A375 (cell line): ENCODE results near the gene OR8G1. TPM values are rescaled to one million over a fixed set of nuclear protein-coding genes. Genes with fewer than 3 reads are reported as not detected.

Experiments
- total RNA-seq: library from RNA; depleted of rRNA; stranded (reverse); fragments of >200 nt; shearing (Covaris generic); gene quantifications from 2 replicates; pipeline ENCODE4 v1.2.3, GENCODE V29; 2014; rRNA removed

OR8G1 gene
- 0.38 and 0.64 TPM in 2 replicates for total RNA-seq

DNA sequence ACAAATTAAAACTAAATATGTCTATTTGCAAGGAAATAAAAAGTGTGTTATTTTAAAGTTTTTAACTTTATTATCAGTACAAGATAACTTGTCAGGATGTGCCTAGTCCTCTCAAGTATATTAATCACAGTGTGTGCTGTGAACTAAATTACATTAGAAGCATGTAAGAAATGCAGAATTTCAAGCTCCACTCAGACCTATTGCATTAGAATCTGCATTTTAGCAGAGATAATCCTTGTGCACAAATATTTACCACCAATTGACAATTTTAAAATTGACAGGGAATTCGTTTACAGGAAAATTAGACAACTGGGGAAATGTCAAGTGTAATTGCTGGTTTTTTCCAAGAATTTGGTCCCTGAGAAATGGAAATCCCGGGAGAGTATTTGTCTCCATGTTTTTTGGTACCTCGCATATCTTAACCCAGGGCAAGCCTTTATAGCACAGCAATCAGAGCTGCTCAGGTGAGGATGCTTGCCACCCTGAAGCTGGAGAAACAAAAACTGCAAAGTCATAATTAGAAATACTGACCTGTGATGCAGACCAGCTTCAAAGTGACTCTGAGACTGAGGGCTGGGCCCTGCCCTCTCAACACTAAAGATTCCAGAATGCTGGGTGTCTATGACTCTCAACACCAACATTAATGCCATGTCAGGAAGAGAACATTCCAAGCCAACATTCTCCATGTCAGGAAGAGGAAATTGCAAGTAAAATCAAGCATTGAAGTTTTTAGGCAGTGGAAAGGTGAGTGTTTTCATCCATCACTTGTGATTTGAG lies at the start of gene OR8G1:
Gene OR8G1, plus strand, starts transcription at position 475 of the 777 bp plus-strand sequence. CDS start 8,581 bp downstream, outside the sequence.

DNA sequence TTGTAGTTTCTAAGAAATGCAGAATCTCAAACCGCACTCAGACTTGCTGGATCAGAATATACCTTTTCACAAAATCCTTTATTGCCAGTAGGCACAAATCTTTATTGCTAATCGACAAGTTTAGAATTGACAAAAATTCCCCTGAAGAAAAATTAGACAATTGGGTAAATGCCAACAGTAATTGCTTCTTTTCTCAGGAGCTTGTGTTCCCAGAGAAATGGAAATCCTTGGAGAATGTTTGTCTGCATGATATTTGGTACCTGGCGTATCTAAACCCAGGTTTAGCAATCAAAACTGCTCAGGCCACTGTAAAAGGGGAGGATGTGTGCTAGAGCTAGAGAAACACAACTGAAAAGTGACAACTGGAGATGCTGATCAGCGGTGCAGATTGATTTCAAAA lies 15.2 kb downstream of the OR8G1 start, which contains the start of gene OR8G5:
Gene OR8G5, plus strand, starts transcription at position 301 of the 400 bp plus-strand sequence. CDS start 8,556 bp downstream, outside the sequence.

Other genes starting within 250 kb of the OR8G1 start
- gene OR10G6, start 245.9 kb upstream of the OR8G1 start, total RNA-seq, result not detected in 2 replicates
- not detected in 2 replicates for gene OR10G4, start 228.1 kb upstream of the OR8G1 start, total RNA-seq
- not detected in 2 replicates for gene OR10G9, start 218.1 kb upstream of the OR8G1 start, total RNA-seq
- not detected in 2 replicates for gene OR10G8, start 214.3 kb upstream of the OR8G1 start, total RNA-seq
- not detected in 2 replicates for gene OR10G7, start 199.8 kb upstream of the OR8G1 start, total RNA-seq
- gene VWA5A, start 125.6 kb upstream of the OR8G1 start, total RNA-seq, result 5.5 and 6.9 TPM in 2 replicates
- gene OR10D3, start 57.8 kb upstream of the OR8G1 start, total RNA-seq, result 0.60 and 1.6 TPM in 2 replicates
- 1.1 TPM in 1 of 2 replicates, not detected in the other for gene OR8G5, start 15.3 kb downstream of the OR8G1 start, total RNA-seq
- gene OR8D1, start 72.9 kb downstream of the OR8G1 start, total RNA-seq, result not detected in 2 replicates
- gene OR8D2, start 79.1 kb downstream of the OR8G1 start, total RNA-seq, result not detected in 2 replicates
- gene OR8B2, start 143.4 kb downstream of the OR8G1 start, total RNA-seq, result not detected in 2 replicates
- gene OR8B3, start 157.9 kb downstream of the OR8G1 start, total RNA-seq, result not detected in 2 replicates
- gene OR8B4, start 183.8 kb downstream of the OR8G1 start, total RNA-seq, result not detected in 2 replicates
- not detected in 2 replicates for gene OR8B8, start 204.6 kb downstream of the OR8G1 start, total RNA-seq